ENCODE measurements around the gene DPEP2. TPM values are rescaled to one million over a fixed set of nuclear protein-coding genes. Genes with fewer than 3 reads are reported as not detected.

Gene DPEP2
- total RNA-seq, 1 donor from 2014 or later: 16.4 TPM

GRCh38 chr16:67965668-67966548 lies 33.4 kb downstream of the DPEP2 start:
- no peak for DNase-seq
- H3K27ac ChIP-seq: peak overlapping the region; percentile 12
- H3K27me3 ChIP-seq: no peaks in the 10 kb centered on the region
- peak overlapping the region; percentile 95 for H3K4me3 ChIP-seq
- TF ChIP-seq CTCF (IDR thresholded peaks at IDR 0.05): no peak
- peaks cover 66% of the 10 kb centered on the region for H3K4me1 ChIP-seq
- intact Hi-C loops (cut with DNase I): no loop called here
- H3K9me3 ChIP-seq: no peaks in the 10 kb centered on the region
- ATAC-seq: no peak
- H3K36me3 ChIP-seq: peaks cover 30% of the 10 kb centered on the region

DNA sequence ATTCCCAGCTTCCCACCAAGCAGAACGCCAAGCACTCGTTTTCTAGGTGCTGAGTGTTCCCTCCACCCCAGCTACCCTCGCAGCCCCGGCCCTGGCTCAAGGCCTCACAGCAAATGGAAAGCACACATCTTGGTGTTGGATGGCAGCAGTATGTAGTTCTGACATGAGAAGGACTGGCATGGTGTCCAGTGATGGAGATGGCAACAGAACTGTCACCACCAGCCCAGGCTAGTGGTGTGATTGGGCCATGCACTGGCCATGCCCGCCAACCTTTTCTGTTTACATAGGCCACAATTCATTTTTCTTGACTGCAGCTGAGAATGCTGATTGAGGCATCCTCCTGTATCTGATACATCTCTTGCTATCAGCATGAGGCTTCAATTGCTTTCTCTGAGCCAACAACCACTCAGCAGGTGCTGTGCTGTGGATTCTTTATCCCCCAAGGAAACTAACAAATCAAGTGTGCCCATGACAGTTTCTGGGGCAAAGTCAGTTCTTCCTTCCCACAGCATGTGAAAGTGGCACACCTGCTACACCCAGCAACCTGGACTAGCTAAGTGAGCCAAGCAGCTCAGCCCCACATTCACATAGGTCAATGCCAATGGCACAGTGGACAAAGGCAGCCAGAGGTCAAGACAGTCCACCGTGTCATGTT lies 34.7 kb downstream of the DPEP2 start:
- no peaks in the 10 kb centered on the region for H3K27me3 ChIP-seq
- no peak overlapping the region for H3K4me3 ChIP-seq
- DNase-seq: no peak

GRCh38 chr16:67963662-67964321 lies 35.5 kb downstream of the DPEP2 start:
- Histone ChIP-seq H3K4me1 (peaks cover 87% of the 10 kb centered on the region), H3K4me3 (no peak overlapping the region), H3K9me3 (no peaks in the 10 kb centered on the region), H3K36me3 (peaks cover 50% of the 10 kb centered on the region), H3K27me3 (no peaks in the 10 kb centered on the region), H3K27ac (peak overlapping the region; percentile 30)
- TF ChIP-seq CTCF (IDR thresholded peaks at IDR 0.05): no peak
- DNase-seq (no peak), ATAC-seq (no peak)
- intact Hi-C loops (cut with DNase I): no loop called here

More for the DNA sequence above, 34.7 kb downstream of the DPEP2 start:
- ATAC-seq: no peak
- peaks cover 43% of the 10 kb centered on the region for H3K36me3 ChIP-seq
- no peaks in the 10 kb centered on the region for H3K9me3 ChIP-seq
- H3K4me1 ChIP-seq: peaks cover 79% of the 10 kb centered on the region
- intact Hi-C loops (cut with DNase I): no loop called here
- no peak for TF ChIP-seq CTCF (IDR thresholded peaks at IDR 0.05)
- H3K27ac ChIP-seq: no peak overlapping the region

GRCh38 chr16:67963292-67963661 lies 36.0 kb downstream of the DPEP2 start:
- Histone ChIP-seq H3K4me1 (peaks cover 87% of the 10 kb centered on the region), H3K27me3 (no peaks in the 10 kb centered on the region), H3K9me3 (no peaks in the 10 kb centered on the region), H3K36me3 (peaks cover 55% of the 10 kb centered on the region), H3K27ac (peak overlapping the region; percentile 30), H3K4me3 (no peak overlapping the region)
- DNase-seq (no peak), ATAC-seq (no peak)
- intact Hi-C loops (cut with DNase I): no loop called here
- no peak for TF ChIP-seq CTCF (IDR thresholded peaks at IDR 0.05)

DNA sequence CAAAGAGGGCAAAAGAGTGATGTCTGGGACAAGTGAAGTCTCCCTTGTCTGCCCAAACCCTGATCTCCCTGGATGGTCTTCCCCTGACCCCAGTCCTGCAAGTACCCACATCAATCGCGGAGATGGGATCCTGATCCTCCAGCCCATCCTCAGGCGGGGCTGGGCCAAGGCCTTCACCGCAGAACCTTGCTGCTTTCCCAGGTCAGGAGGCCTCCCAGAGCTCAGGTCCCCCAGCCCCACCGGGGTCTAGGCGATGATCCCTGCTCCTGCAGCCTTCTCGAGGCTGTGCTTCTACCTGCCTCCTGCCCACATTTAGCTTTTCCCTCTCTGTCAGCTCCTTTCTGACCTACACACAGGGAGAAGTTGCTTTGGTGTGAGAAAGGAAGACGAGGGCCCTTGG lies 37.1 kb downstream of the DPEP2 start:
- intact Hi-C loops (cut with DNase I): no loop called here
- Histone ChIP-seq H3K9me3 (no peaks in the 10 kb centered on the region), H3K27me3 (no peaks in the 10 kb centered on the region), H3K36me3 (peaks cover 64% of the 10 kb centered on the region), H3K4me3 (no peak overlapping the region), H3K27ac (peak overlapping the region; percentile 58), H3K4me1 (peaks cover 83% of the 10 kb centered on the region)
- ATAC-seq: no peak
- no peak for TF ChIP-seq CTCF (IDR thresholded peaks at IDR 0.05)
- no peak for DNase-seq
